ENCODE results near the gene NME4.

NME4 gene

DNA sequence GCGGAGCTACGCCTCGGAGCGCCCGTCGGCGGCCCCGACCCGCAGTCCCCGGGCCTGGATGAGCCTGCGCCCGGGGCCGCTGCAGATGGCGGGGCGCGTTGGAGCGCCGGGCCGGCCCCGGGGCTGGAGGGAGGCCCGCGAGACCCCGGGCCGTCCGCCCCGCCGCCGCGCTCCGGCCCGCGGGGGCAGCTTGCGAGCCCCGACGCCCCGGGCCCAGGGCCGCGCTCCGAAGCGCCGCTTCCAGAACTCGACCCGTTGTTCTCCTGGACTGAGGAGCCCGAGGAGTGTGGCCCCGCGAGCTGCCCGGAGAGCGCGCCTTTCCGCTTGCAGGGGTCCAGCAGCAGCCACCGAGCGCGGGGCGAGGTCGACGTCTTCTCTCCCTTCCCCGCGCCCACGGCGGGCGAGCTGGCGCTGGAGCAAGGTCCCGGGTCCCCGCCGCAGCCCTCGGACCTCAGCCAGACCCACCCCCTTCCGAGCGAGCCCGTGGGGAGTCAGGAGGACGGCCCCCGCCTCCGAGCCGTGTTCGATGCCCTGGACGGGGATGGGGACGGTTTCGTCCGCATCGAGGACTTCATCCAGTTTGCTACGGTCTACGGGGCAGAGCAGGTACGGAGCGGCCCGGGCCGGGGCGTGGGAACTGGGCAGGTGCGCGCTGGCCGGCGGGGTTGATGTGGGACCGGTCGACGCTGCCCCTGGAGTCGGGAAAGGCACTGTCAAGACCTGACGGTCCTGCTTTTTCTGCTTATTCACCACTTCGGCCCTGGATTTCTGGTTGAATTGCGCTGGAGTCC lies 29.3 kb downstream of the NME4 start:
- H3K36me3 ChIP-seq (ENCODE audit: control insufficient read depth in 2 of 2, insufficient read depth in 1 of 2, low read length in 2 of 2) = peaks cover 4 to 19% of the 10 kb centered on the region in 2 experiments; a peak in 2 of 3 replicates
- peak overlapping the region; percentile 78; the same call in 1 of the 2 replicates for H3K27ac ChIP-seq (ENCODE audit: extremely low read depth, low read depth, low read length)
- ChIA-PET CTCF (interaction anchor here (1.1 kb wide), 1 partner anchor 69 kb away, joined by 6 read pairs; no protein-coding TSS in a partner anchor), POLR2A (interaction anchor here (1.1 to 3.0 kb wide), 4 partner anchors 24 to 61 kb away, joined by 3 to 14 read pairs (median 3); partner anchors contain the start of gene DECR2)
- peak overlapping the region; percentile 74 for H3K4me3 ChIP-seq (ENCODE audit: low read depth, low read length)
- peaks cover 11% of the 10 kb centered on the region for H3K4me1 ChIP-seq (ENCODE audit: control insufficient read depth, insufficient read depth, low read length)
- H3K9me3 ChIP-seq (ENCODE audit: control insufficient read depth, insufficient read depth, low read depth, low read length) = no peaks in the 10 kb centered on the region
- peak; percentile 98 for TF ChIP-seq ZBTB20 (tag by site-specific recombination; IDR thresholded peaks at IDR 0.05)
- 0 out of 2 replicates have a peak, but pooled peaks have one; percentile 15 for TF ChIP-seq HIC1 (tag by site-specific recombination; IDR thresholded peaks at IDR 0.05)
- 0 out of 2 replicates have a peak, but pooled peaks have one; percentile 48 for TF ChIP-seq ZNF561 (tag by site-specific recombination; IDR thresholded peaks at IDR 0.05; ENCODE audit: borderline replicate concordance)
- TF ChIP-seq, protein P1, sequence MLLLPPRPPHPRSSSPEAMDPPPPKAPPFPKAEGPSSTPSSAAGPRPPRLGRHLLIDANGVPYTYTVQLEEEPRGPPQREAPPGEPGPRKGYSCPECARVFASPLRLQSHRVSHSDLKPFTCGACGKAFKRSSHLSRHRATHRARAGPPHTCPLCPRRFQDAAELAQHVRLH (tag by site-specific recombination; IDR thresholded peaks at IDR 0.05) = no peak
- no peak for TF ChIP-seq ZNF416 (tag by site-specific recombination; IDR thresholded peaks at IDR 0.05)
- TF ChIP-seq, protein P2, sequence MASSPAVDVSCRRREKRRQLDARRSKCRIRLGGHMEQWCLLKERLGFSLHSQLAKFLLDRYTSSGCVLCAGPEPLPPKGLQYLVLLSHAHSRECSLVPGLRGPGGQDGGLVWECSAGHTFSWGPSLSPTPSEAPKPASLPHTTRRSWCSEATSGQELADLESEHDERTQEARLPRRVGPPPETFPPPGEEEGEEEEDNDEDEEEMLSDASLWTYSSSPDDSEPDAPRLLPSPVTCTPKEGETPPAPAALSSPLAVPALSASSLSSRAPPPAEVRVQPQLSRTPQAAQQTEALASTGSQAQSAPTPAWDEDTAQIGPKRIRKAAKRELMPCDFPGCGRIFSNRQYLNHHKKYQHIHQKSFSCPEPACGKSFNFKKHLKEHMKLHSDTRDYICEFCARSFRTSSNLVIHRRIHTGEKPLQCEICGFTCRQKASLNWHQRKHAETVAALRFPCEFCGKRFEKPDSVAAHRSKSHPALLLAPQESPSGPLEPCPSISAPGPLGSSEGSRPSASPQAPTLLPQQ (tag by site-specific recombination; IDR thresholded peaks at IDR 0.05) = peak; percentile 33; the same call in 1 of the 2 replicates
- TF ChIP-seq ZEB2 (tag by site-specific recombination; IDR thresholded peaks at IDR 0.05) = peak; percentile 73
- peak; percentile 95 for TF ChIP-seq ZNF600 (tag by site-specific recombination; IDR thresholded peaks at IDR 0.05)
- peak; percentile 37 for TF ChIP-seq ZFHX2 (tag by site-specific recombination; conservative IDR thresholded peaks at IDR 0.05)
- 0 out of 2 replicates have a peak, but pooled peaks have one; percentile 14 for TF ChIP-seq SP7 (tag by site-specific recombination; IDR thresholded peaks at IDR 0.05)
- TF ChIP-seq ZBTB17 (tag by site-specific recombination; IDR thresholded peaks at IDR 0.05) = 0 out of 2 replicates have a peak, but pooled peaks have one; percentile 33
- no peak for TF ChIP-seq ZNF549 (tag by site-specific recombination; IDR thresholded peaks at IDR 0.05)
- TF ChIP-seq ZNF37A (tag by site-specific recombination; IDR thresholded peaks at IDR 0.05) = no peak
- TF ChIP-seq ZNF777 (tag by site-specific recombination; IDR thresholded peaks at IDR 0.05; ENCODE audit: borderline replicate concordance) = peak; percentile 75
- TF ChIP-seq KLF9 (tag by site-specific recombination; IDR thresholded peaks at IDR 0.05; ENCODE audit: low read depth) = peak; percentile 44; the same call in 1 of the 2 replicates
- TF ChIP-seq PRDM2 (tag by site-specific recombination; IDR thresholded peaks at IDR 0.05; ENCODE audit: borderline replicate concordance) = peak; percentile 70; the same call in 1 of the 2 replicates
- TF ChIP-seq ZNF645 (tag by site-specific recombination; IDR thresholded peaks at IDR 0.05) = peak; percentile 16; the same call in 1 of the 2 replicates
- TF ChIP-seq ZBTB7A (tag by site-specific recombination; IDR thresholded peaks at IDR 0.05; ENCODE audit: low read depth) = 0 out of 2 replicates have a peak, but pooled peaks have one; percentile 41
- TF ChIP-seq, protein P3, sequence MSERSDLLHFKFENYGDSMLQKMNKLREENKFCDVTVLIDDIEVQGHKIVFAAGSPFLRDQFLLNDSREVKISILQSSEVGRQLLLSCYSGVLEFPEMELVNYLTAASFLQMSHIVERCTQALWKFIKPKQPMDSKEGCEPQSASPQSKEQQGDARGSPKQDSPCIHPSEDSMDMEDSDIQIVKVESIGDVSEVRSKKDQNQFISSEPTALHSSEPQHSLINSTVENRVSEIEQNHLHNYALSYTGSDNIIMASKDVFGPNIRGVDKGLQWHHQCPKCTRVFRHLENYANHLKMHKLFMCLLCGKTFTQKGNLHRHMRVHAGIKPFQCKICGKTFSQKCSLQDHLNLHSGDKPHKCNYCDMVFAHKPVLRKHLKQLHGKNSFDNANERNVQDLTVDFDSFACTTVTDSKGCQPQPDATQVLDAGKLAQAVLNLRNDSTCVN (tag by site-specific recombination; optimal IDR thresholded peaks at IDR 0.05) = peak; percentile 86
- TF ChIP-seq, protein P4, sequence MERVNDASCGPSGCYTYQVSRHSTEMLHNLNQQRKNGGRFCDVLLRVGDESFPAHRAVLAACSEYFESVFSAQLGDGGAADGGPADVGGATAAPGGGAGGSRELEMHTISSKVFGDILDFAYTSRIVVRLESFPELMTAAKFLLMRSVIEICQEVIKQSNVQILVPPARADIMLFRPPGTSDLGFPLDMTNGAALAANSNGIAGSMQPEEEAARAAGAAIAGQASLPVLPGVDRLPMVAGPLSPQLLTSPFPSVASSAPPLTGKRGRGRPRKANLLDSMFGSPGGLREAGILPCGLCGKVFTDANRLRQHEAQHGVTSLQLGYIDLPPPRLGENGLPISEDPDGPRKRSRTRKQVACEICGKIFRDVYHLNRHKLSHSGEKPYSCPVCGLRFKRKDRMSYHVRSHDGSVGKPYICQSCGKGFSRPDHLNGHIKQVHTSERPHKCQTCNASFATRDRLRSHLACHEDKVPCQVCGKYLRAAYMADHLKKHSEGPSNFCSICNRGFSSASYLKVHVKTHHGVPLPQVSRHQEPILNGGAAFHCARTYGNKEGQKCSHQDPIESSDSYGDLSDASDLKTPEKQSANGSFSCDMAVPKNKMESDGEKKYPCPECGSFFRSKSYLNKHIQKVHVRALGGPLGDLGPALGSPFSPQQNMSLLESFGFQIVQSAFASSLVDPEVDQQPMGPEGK (tag by site-specific recombination; IDR thresholded peaks at IDR 0.05) = peak; percentile 34; the same call in 1 of the 2 replicates
